Vagina (tissue), 2 donors: Measurements from ENCODE around the gene PAK1IP1.

Experiments
- CTCF ChIP-seq, 3 experiments: fragments of 450-650 bp in 2 of 3; fragments of 200-600 bp in 1 of 3; sonication (generic) in 1 of 3; IDR thresholded peaks; one replicate each; pipeline ENCODE4 v1.5.1; 2017 to 2019; ENCODE audit warnings: antibody characterized with exemption in 3 of 3, mild to moderate bottlenecking in 2 of 3, moderate library complexity in 2 of 3
- POLR2AphosphoS5 ChIP-seq, 2 donors: sonication (generic); formaldehyde crosslinking; IDR thresholded peaks; one replicate each; pipeline ENCODE4 v1.9.0; 2017; ENCODE audit warnings: antibody characterized with exemption in 2 of 2, mild to moderate bottlenecking in 2 of 2, low read depth in 1 of 2; ENCODE audit not compliant: insufficient read depth in 1 of 2

- TF ChIP-seq CTCF (IDR thresholded peaks at IDR 0.05) (no peak), POLR2AphosphoS5 (IDR thresholded peaks at IDR 0.05; ENCODE audit: insufficient read depth in 1 of 2, low read depth in 1 of 2) (no peak)
Observed at GRCh38 chr6:10662742-10663141, 32.0 kb upstream of the PAK1IP1 start.
